HepG2 (cell line): ENCODE data around the gene LRRC3C. TPM values are rescaled to one million over a fixed set of nuclear protein-coding genes. Genes with fewer than 3 reads are reported as not detected.

Source experiments
- ATAC-seq: fragments of 200-7000 bp; cut with Tn5 transposase; 3 replicates; pipeline ENCODE4 v1.9.1; 2020; ENCODE audit warnings: mild to moderate bottlenecking, moderate library complexity
- BruUV-seq: library from RNA; stranded (reverse); fragments of 400-500 nt; replicated peaks from 2 replicates; lab custom pipeline; 2021; lab: Mats Ljungman, UMichigan
- CTCF ChIA-PET: fragments of 300-600 bp; formaldehyde crosslinking; extraction: SDS; loops from one replicate; lab custom pipeline; 2021; ENCODE audit warnings: low total read pairs, inconsistent platforms, low intra/inter-chr PET ratio; lab: Yijun Ruan, JAX
- POLR2A ChIA-PET: fragments of 350-600 bp; sonication (Branson Sonifier 250); formaldehyde crosslinking; loops from one replicate; lab custom pipeline; 2020; ENCODE audit warnings: antibody characterized with exemption, inconsistent platforms; lab: Yijun Ruan, JAX
- DNase-seq: peaks from one replicate; pipeline ENCODE4 v3.0.0-alpha.2; 2015; ENCODE audit warnings: low spot score
- FAIRE-seq: peaks from 3 replicates; lab custom pipeline; 2011; peaks lifted over from hg19 to GRCh38; lab: Jason Lieb, UNC
- H2AFZ ChIP-seq: one replicate; pipeline ENCODE4 v1.6.1; 2011; ENCODE audit warnings: low read length, inconsistent platforms
- H3K27ac ChIP-seq: fragments of 300-600 bp; 3 replicates; pipeline ENCODE4 v1.8.0; 2011; ENCODE audit warnings: mixed run types, mild to moderate bottlenecking, mixed read lengths, low read length, inconsistent platforms; ENCODE audit not compliant: insufficient read depth; ENCODE audit errors: extremely low read length
- H3K27me3 ChIP-seq, 2 experiments: fragments of 200-600 bp in 1 of 2; 2 replicates in 1 of 2; 3 replicates in 1 of 2; pipeline versions ENCODE4 v1.6.0 to v1.8.0; 2011; ENCODE audit warnings: low read length in 2 of 2, mild to moderate bottlenecking in 2 of 2, moderate library complexity in 2 of 2, inconsistent platforms in 1 of 2; ENCODE audit not compliant: insufficient read depth in 2 of 2, control insufficient read depth in 1 of 2
- H3K36me3 ChIP-seq, 2 experiments: fragments of 200-600 bp in 1 of 2; replicated peaks in 1 of 2; 2 replicates in 1 of 2; 3 replicates in 1 of 2; pipeline versions ENCODE4 v1.5.1 to v1.8.0; 2011; ENCODE audit warnings: low read length in 2 of 2, inconsistent platforms in 1 of 2; ENCODE audit not compliant: insufficient read depth in 2 of 2, control insufficient read depth in 1 of 2
- H3K4me1 ChIP-seq: 2 replicates; pipeline ENCODE4 v1.5.1; 2012; ENCODE audit warnings: low read length, inconsistent platforms; ENCODE audit not compliant: insufficient read depth
- H3K4me2 ChIP-seq: 2 replicates; pipeline ENCODE4 v1.6.0; 2011; ENCODE audit warnings: low read depth, low read length, inconsistent platforms
- H3K4me3 ChIP-seq, 3 experiments: fragments of 200-600 bp in 1 of 3; sonication (generic), shearing (Covaris generic) in 1 of 3; replicated peaks in 1 of 3; 2 replicates each; pipeline ENCODE4 v1.5.1; 2011 to 2016; ENCODE audit warnings: low read length in 3 of 3, inconsistent platforms in 2 of 3, low read depth in 2 of 3, mild to moderate bottlenecking in 2 of 3, control low read depth in 1 of 3, mixed read lengths in 1 of 3; ENCODE audit not compliant: insufficient read depth in 1 of 3
- H3K79me2 ChIP-seq: one replicate; pipeline ENCODE4 v1.6.1; 2011; ENCODE audit warnings: low read length, inconsistent platforms; ENCODE audit not compliant: insufficient read depth
- H3K9ac ChIP-seq: 2 replicates; pipeline ENCODE4 v1.6.0; 2011; ENCODE audit warnings: mild to moderate bottlenecking, low read depth, low read length, inconsistent platforms; ENCODE audit not compliant: insufficient read depth
- H3K9me3 ChIP-seq: 2 replicates; pipeline ENCODE4 v1.5.1; 2012; ENCODE audit warnings: mild to moderate bottlenecking, low read length
- H4K20me1 ChIP-seq: 2 replicates; pipeline ENCODE4 v1.6.0; 2011; ENCODE audit warnings: inconsistent platforms, mild to moderate bottlenecking, low read length, moderate library complexity; ENCODE audit not compliant: insufficient read depth
- ARNTL ChIP-seq: sonication (generic); formaldehyde crosslinking; IDR thresholded peaks from 2 replicates; pipeline ENCODE4 v1.4.0; 2020; ENCODE audit warnings: mild to moderate bottlenecking, missing genetic modification reagents
- HNRNPL ChIP-seq: fragments of 200-400 bp; formaldehyde crosslinking; IDR thresholded peaks from 2 replicates; pipeline ENCODE4 v1.6.1; 2017; ENCODE audit warnings: mild to moderate bottlenecking, low read depth, low read length
- JUND ChIP-seq: sonication (generic); formaldehyde crosslinking; IDR thresholded peaks from 2 replicates; pipeline ENCODE4 v1.8.0; 2022; ENCODE audit warnings: mild to moderate bottlenecking, missing genetic modification reagents
- KDM5A ChIP-seq: fragments of 200-600 bp; sonication (generic); IDR thresholded peaks from 2 replicates; pipeline ENCODE4 v1.7.0; 2018; ENCODE audit warnings: antibody characterized with exemption, mild to moderate bottlenecking, low read length, borderline replicate concordance
- ZBTB7A ChIP-seq: sonication (generic); formaldehyde crosslinking; IDR thresholded peaks from 2 replicates; pipeline ENCODE4 v1.8.0; 2022; ENCODE audit warnings: mild to moderate bottlenecking, missing genetic modification reagents
- ZKSCAN1 ChIP-seq: fragments of 150-350 bp; IDR thresholded peaks from 2 replicates; pipeline ENCODE4 v1.6.1; 2014; ENCODE audit warnings: low read length
- ZNF33A ChIP-seq: sonication (generic); formaldehyde crosslinking; IDR thresholded peaks from 2 replicates; pipeline ENCODE4 v1.5.1; 2020; ENCODE audit warnings: missing genetic modification reagents, mild to moderate bottlenecking, moderate library complexity, borderline replicate concordance
- ZNF383 ChIP-seq: sonication (generic); formaldehyde crosslinking; IDR thresholded peaks from 2 replicates; pipeline ENCODE4 v1.4.0; 2020; ENCODE audit warnings: missing genetic modification reagents, mild to moderate bottlenecking, borderline replicate concordance
- ZNF597 ChIP-seq: sonication (generic); formaldehyde crosslinking; IDR thresholded peaks from 2 replicates; pipeline ENCODE4 v1.5.0; 2020; ENCODE audit warnings: missing genetic modification reagents
- ZSCAN5A ChIP-seq: sonication (generic); formaldehyde crosslinking; IDR thresholded peaks from 2 replicates; pipeline ENCODE4 v1.8.0; 2022; ENCODE audit warnings: mild to moderate bottlenecking, missing genetic modification reagents, borderline replicate concordance
- WGBS: methylation state at CpG from one replicate; pipeline ENCODE4 v1.1.6; 2017; ENCODE audit warnings: low lambda C conversion rate; 5-methylcytosine and 5-hydroxymethylcytosine counted together
- in situ Hi-C: cut with HindIII; loops from 2 replicates; pipeline ENCODE4 v1.10.0; 2017; ENCODE audit warnings: low pct_unique_long_range_greater_than_20kb; ENCODE audit not compliant: extremely low pct_ligation_motif_present
- intact Hi-C: fragments of 100-400 bp; cut with micrococcal nuclease; formaldehyde crosslinking; loops from one replicate; pipeline ENCODE4 v1.10.0; 2022; ENCODE audit not compliant: unreplicated experiment
- polyA plus RNA-seq, 8 experiments: library from polyadenylated mRNA; depleted of rRNA in 3 of 8; stranded (reverse) in 7 of 8; unstranded in 1 of 8; fragments of >200 nt; fragmentation: Illumina TruSeq in 4 of 8; extraction: Trizol in 4 of 8; gene quantifications; 2 replicates each; pipeline versions ENCODE4 v1.2.1 to v1.2.3, GENCODE V29; 2011 to 2016; ENCODE audit warnings: low read depth in 4 of 8, missing spikeins in 1 of 8, mixed read lengths in 1 of 8; ENCODE audit not compliant: insufficient read depth in 1 of 8
- total RNA-seq, 5 experiments: library from RNA; depleted of rRNA; stranded (reverse); fragments of >200 nt; fragmentation: Illumina TruSeq; extraction: Trizol; gene quantifications; 2 replicates each; pipeline ENCODE4 v1.2.3, GENCODE V29; 2016; ENCODE audit warnings: low read depth in 1 of 5

Gene LRRC3C
- total and polyA plus RNA-seq, 2 of the 13 experiments (the other 11 are each of a cell fraction or from before 2014, with no cell fraction given) = 0.17 TPM; not detected in 1

GRCh38 chr17:39943702-39944392 is 16.3 kb downstream of the LRRC3C start:
- peaks cover 34% of the 10 kb centered on the region for H3K4me1 ChIP-seq
- ATAC-seq (no peak), DNase-seq (no peak), FAIRE-seq (no peak)
- ChIA-PET POLR2A (no interaction called here), CTCF (no interaction called here)
- no peaks in the 10 kb centered on the region for H3K9me3 ChIP-seq
- no peaks in the 10 kb centered on the region for H3K79me2 ChIP-seq
- no peaks in the 10 kb centered on the region for H4K20me1 ChIP-seq
- in situ Hi-C loops (no loop called here), intact Hi-C loops (no loop called here)
- no peak for TF ChIP-seq JUND (CRISPR knock-in tag)
- TF ChIP-seq HNRNPL = peak; percentile 77; the same call in 1 of the 2 replicates
- H3K4me3 ChIP-seq = no peak overlapping the region
- H3K9ac ChIP-seq = no peak overlapping the region
- H3K36me3 ChIP-seq = no peaks in the 10 kb centered on the region
- BruUV-seq = no TSS peak
- no peak overlapping the region for H3K27ac ChIP-seq
- H3K4me2 ChIP-seq = no peak overlapping the region
- H3K27me3 ChIP-seq = peaks cover 16 to 36% of the 10 kb centered on the region in 2 experiments; a peak in 3 of 5 replicates
- no peak overlapping the region for H2AFZ ChIP-seq
- WGBS = 42% methylated on average over 10 of the region's 14 CpGs

GRCh38 chr17:39944393-39944711 is 16.8 kb downstream of the LRRC3C start:
- no peaks in the 10 kb centered on the region for H3K79me2 ChIP-seq
- no peak overlapping the region for H3K27ac ChIP-seq
- H3K4me3 ChIP-seq = no peak overlapping the region
- WGBS = 51% methylated on average over 8 of the region's 16 CpGs
- H3K4me1 ChIP-seq = peaks cover 34% of the 10 kb centered on the region
- POLR2A ChIA-PET = no interaction called here
- ATAC-seq (no peak; the same call in 1 of the 3 replicates), DNase-seq (no peak), FAIRE-seq (no peak)
- intact Hi-C loops = no loop called here
- no peaks in the 10 kb centered on the region for H4K20me1 ChIP-seq
- H3K9ac ChIP-seq = no peak overlapping the region
- no peak for TF ChIP-seq ZBTB7A (CRISPR knock-in tag)
- TF ChIP-seq ZSCAN5A (CRISPR knock-in tag) = no peak
- TF ChIP-seq ZNF33A (CRISPR knock-in tag) = no peak
- no peak for TF ChIP-seq KDM5A
- TF ChIP-seq ZNF597 (CRISPR knock-in tag) = no peak
- no peak for TF ChIP-seq ARNTL (CRISPR knock-in tag)
- TF ChIP-seq ZKSCAN1 = no peak
- TF ChIP-seq ZNF383 (CRISPR knock-in tag) = no peak
- CTCF ChIA-PET = no interaction called here
- no peak overlapping the region for H3K4me2 ChIP-seq
- no peak overlapping the region for H2AFZ ChIP-seq
- H3K27me3 ChIP-seq = peaks cover 16 to 36% of the 10 kb centered on the region in 2 experiments; a peak in 3 of 5 replicates
- in situ Hi-C loops = no loop called here
- no TSS peak for BruUV-seq
- no peaks in the 10 kb centered on the region for H3K36me3 ChIP-seq
- no peaks in the 10 kb centered on the region for H3K9me3 ChIP-seq
